NB4 (cell line): ENCODE results near the gene DBR1.

Experiments
- DNase-seq: peaks from one replicate; pipeline ENCODE4 v3.0.0; 2010; ENCODE audit warnings: low read depth
- H3K4me3 ChIP-seq: one replicate; pipeline ENCODE4 v1.5.1; 2011; ENCODE audit warnings: mild to moderate bottlenecking, low read depth, low read length, moderate library complexity
- MYC ChIP-seq: IDR thresholded peaks from 2 replicates; pipeline ENCODE4 v1.6.1; 2011; ENCODE audit warnings: low read depth, low read length
- POLR2A ChIP-seq: IDR thresholded peaks from 2 replicates; pipeline ENCODE4 v1.6.1; 2011; ENCODE audit warnings: mild to moderate bottlenecking; ENCODE audit not compliant: insufficient read length; ENCODE audit errors: extremely low read depth
- TF ChIP-seq, protein P1 (sequence below): IDR thresholded peaks from one replicate; pipeline ENCODE4 v1.5.1; 2012; ENCODE audit warnings: low read depth, low read length
- TF ChIP-seq, protein P2 (sequence below): IDR thresholded peaks from 2 replicates; pipeline ENCODE4 v1.6.1; 2011; ENCODE audit warnings: low read depth, low read length

The DBR1 gene

DNA sequence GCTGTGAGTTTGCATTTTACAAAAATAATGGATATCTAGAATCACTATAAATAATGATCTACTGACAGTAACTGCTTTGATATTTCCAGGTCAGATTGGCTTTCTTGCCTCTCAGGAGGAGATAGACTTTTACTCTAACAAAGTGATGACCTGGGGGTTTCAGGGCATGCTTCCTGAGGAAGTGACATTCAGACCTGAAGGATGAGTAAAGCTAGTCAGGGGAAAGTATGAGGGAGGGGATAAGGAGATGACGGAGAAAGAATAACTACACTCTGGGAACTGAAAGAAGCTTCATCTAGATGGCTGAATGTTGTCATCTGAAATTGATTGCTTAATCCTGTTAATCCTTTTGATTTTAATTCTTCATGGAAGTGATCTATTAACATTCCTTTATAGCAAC is 44.5 kb upstream of the DBR1 start:
- no peak overlapping the region for H3K4me3 ChIP-seq
- peak; percentile 19 for DNase-seq
- TF ChIP-seq, protein P1, sequence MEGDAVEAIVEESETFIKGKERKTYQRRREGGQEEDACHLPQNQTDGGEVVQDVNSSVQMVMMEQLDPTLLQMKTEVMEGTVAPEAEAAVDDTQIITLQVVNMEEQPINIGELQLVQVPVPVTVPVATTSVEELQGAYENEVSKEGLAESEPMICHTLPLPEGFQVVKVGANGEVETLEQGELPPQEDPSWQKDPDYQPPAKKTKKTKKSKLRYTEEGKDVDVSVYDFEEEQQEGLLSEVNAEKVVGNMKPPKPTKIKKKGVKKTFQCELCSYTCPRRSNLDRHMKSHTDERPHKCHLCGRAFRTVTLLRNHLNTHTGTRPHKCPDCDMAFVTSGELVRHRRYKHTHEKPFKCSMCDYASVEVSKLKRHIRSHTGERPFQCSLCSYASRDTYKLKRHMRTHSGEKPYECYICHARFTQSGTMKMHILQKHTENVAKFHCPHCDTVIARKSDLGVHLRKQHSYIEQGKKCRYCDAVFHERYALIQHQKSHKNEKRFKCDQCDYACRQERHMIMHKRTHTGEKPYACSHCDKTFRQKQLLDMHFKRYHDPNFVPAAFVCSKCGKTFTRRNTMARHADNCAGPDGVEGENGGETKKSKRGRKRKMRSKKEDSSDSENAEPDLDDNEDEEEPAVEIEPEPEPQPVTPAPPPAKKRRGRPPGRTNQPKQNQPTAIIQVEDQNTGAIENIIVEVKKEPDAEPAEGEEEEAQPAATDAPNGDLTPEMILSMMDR: no peak
- no peak for TF ChIP-seq POLR2A
- TF ChIP-seq, protein P2, sequence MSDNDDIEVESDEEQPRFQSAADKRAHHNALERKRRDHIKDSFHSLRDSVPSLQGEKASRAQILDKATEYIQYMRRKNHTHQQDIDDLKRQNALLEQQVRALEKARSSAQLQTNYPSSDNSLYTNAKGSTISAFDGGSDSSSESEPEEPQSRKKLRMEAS: no peak
- TF ChIP-seq MYC: no peak

DNA sequence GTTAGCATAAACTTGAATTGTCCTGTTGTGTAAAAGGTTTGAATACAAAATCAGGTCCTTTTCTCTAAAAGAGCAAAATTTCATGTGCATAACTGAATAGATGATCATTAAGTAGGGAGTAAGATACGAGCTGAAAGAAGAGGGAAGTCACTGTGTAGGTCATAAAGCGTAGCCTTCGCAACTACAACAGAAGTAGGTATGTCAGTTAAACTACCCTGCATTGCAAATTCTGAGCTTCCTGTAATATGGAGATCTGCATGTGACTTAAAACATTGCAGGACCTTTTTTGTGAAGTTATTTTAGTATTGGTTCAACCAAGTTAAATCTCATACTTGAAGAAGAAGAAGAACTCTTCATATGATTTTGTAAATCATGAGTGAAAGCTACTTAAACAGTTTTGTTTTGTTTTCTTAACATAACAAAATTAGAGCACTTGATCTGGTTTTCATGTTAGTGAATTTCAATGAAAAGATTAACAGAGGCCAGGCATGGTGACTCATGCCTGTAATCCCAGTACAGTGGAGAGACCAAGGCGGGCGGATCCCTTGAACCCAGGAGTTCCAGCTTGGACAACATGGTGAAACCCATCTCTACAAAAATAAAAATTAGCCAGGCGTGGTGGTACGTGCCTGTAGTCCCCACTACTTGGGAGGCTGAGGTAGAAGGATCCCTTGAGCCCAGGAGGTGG is 38.8 kb upstream of the DBR1 start:
- TF ChIP-seq, protein P1: no peak
- TF ChIP-seq, protein P2: peak; percentile 6; the same call in 1 of the 2 replicates
- TF ChIP-seq MYC: no peak
- DNase-seq: peak; percentile 74
- H3K4me3 ChIP-seq: no peak overlapping the region

DNA sequence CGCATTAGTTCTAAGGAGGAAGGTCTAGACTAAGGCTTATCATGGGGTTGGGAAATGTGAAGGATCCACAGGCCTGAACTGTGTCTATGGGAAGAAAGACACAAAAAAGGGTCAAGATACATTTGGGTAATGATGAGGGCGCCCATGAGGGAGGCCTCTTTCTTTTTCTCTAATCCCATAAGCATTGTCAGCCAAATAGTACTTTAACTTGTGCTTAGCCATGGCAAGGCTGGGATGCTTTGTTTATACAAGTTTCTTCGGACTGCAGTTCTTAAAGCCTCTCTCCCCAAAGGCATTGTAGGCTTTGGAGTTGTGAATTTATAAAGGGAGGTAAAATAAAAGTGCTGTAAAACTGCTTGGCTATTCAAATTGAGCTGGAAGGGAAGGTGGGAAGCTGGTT is 35.8 kb upstream of the DBR1 start:
- no peak for DNase-seq
- no peak overlapping the region for H3K4me3 ChIP-seq
- TF ChIP-seq MYC (no peak), POLR2A (no peak)
- TF ChIP-seq, protein P2: no peak
- TF ChIP-seq, protein P1: no peak

DNA sequence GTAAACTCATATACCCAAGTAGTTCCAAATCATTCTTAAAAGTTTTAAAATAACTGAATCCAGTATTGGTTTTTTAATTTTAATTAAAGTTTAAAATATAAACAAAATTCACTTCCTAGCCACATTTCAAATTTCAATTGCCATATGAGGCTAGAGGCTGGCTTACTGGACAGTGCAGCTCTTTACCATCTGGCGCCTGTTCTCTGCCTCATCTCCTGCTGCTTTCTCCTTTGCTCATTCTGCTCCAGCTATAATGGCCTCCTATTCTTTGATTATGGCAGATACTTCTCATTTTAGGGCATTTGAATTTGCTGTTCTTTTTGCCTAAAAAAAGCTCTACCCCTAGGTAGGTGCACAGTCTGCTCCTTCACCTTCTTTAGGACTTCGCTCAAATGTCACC is 31.5 kb upstream of the DBR1 start:
- H3K4me3 ChIP-seq: no peak overlapping the region
- DNase-seq: no peak
- TF ChIP-seq, protein P1: no peak
- TF ChIP-seq POLR2A (no peak), MYC (no peak)
- TF ChIP-seq, protein P2: no peak

DNA sequence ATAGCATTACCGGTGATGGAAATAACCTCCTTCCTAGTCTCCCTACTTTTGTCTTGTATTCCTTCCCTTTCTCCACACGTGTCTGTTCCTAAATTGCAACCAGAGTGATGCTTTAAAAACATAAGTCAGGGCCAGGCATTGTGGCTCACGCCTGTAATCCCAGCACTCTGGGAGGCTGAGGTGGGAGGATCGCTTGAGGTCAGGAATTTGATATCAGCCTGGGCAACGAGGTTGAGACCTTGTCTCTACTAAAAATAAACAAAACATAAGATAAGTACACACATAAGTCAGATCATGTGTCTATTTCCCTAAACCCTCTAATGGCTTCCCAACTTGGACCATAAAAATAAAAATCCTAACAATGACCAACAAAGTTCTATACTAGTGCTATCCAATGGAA is 30.8 kb upstream of the DBR1 start:
- H3K4me3 ChIP-seq: no peak overlapping the region
- no peak for TF ChIP-seq POLR2A
- no peak for TF ChIP-seq MYC
- TF ChIP-seq, protein P1: no peak
- TF ChIP-seq, protein P2: no peak
- no peak for DNase-seq
